ENCODE results near the gene TCERG1L.

TCERG1L gene

GRCh38 chr10:131128731-131129130 lies 182.8 kb downstream of the TCERG1L start:
- no peak for DNase-seq (ENCODE audit: low spot score)
- H3K4me3 ChIP-seq = no peak overlapping the region
- no peak overlapping the region for H3K27ac ChIP-seq
- TF ChIP-seq CTCF (IDR thresholded peaks at IDR 0.05) = no peak

- no peak for DNase-seq (ENCODE audit: low spot score)
- Histone ChIP-seq H3K27ac (no peak overlapping the region), H3K4me3 (no peak overlapping the region)
- no peak for TF ChIP-seq CTCF (IDR thresholded peaks at IDR 0.05)
These were observed 183.9 kb downstream of the TCERG1L start for GRCh38 chr10:131127610-131128009.

- TF ChIP-seq CTCF (IDR thresholded peaks at IDR 0.05) = no peak
- H3K4me3 ChIP-seq = no peak overlapping the region
- H3K27ac ChIP-seq = no peak overlapping the region
- no peak for DNase-seq (ENCODE audit: low spot score)
These were observed 184.4 kb downstream of the TCERG1L start for GRCh38 chr10:131127138-131127589.

GRCh38 chr10:131126321-131127137 lies 185.0 kb downstream of the TCERG1L start:
- H3K4me3 ChIP-seq = no peak overlapping the region
- no peak overlapping the region for H3K27ac ChIP-seq
- TF ChIP-seq CTCF (IDR thresholded peaks at IDR 0.05) = no peak
- DNase-seq (ENCODE audit: low spot score) = no peak

- no peak for DNase-seq (ENCODE audit: low spot score)
- no peak overlapping the region for H3K27ac ChIP-seq
- no peak overlapping the region for H3K4me3 ChIP-seq
- no peak for TF ChIP-seq CTCF (IDR thresholded peaks at IDR 0.05)
These were observed 185.9 kb downstream of the TCERG1L start for GRCh38 chr10:131125511-131126225.

GRCh38 chr10:131124945-131125344 lies 186.6 kb downstream of the TCERG1L start:
- TF ChIP-seq CTCF (IDR thresholded peaks at IDR 0.05) = no peak
- no peak overlapping the region for H3K27ac ChIP-seq
- no peak overlapping the region for H3K4me3 ChIP-seq
- no peak for DNase-seq (ENCODE audit: low spot score)

Measured in coronary artery (tissue), 2 donors.